NCI-H748 (cell line): ENCODE data around the gene EPHA4.

ENCODE experiments used
- DNase-seq: peaks from one replicate; lab custom pipeline; 2025; ENCODE audit not compliant: unreplicated experiment; lab: John Stamatoyannopoulos, UW

EPHA4 gene

DNA sequence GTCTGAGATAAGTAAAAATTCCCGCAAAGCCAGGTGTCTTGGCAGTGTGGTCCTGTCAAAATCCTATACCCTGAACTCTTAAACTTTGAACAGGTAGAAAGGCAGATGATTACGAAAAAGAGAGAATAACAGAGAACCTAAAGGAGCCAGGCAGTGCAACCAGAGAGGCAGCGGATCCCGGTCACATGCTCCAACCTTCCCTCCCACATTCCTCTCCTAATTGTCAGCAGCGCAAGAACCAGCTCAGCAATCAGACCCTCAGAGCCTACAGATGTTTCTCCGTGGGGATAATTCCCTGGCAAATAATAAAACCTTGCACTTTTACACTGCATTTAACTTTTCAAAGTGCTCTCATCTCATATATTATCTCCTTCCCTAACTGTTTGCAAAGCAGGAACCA lies 124.8 kb downstream of the EPHA4 start:
- DNase-seq: no peak

GRCh38 chr2:221446140-221446539 lies 126.0 kb downstream of the EPHA4 start:
- DNase-seq: no peak

- no peak for DNase-seq
Observed at GRCh38 chr2:221444106-221444505, 128.0 kb downstream of the EPHA4 start.

DNA sequence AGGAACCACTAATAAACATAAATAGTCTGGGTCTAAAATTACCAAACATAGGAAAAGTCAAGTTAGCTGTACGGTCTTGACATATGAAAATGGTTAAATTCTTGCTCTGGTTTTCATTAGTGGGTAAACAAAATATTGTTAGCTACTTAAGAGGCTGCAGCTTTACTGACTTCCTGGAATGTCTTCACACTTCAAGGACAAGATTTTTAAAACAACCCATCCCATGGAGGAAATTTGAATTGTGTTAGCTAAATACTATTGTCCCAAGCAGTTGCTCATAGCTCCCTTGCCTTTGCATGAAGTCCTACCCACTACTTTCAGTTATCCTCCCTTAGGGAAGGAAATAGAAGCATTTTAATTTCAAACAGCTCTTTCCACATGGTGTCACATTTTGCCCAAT lies 128.5 kb downstream of the EPHA4 start:
- DNase-seq: no peak

- DNase-seq: no peak
Observed at GRCh38 chr2:221442128-221442527, 130.0 kb downstream of the EPHA4 start.

DNA sequence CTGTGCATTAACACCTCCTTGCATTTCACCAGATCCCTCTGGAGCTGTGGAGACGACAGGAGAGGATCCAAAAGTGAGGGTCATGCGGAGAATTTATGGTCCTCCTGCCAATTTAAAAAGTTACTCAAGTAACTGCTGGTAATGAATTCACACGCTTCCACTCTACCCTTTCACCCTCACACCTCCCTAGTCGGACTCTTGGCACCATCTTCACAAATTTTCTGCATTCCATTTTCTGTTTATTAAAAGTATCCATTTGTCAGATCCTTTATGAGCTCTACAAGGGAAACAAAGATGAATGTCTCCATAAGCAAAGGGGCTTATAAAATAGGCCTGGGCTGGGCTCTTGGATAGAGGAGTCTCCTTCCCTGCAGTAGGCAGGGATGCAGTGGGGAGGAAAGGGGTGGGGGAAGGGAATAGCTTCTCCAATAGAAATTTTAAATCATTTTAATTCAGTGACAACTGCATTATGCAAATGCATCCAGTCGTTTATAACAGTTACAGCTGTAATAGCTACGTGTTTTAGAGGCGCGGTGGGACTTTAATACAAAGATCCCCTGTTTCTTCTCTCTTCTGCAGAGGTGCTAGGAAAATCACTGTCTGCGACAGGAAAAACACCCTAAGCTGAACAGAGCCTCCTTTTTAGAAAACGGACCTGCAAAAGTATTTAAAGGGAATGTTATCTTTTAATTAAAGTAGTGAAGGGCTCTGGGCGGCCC lies 132.2 kb downstream of the EPHA4 start:
- DNase-seq: no peak

DNA sequence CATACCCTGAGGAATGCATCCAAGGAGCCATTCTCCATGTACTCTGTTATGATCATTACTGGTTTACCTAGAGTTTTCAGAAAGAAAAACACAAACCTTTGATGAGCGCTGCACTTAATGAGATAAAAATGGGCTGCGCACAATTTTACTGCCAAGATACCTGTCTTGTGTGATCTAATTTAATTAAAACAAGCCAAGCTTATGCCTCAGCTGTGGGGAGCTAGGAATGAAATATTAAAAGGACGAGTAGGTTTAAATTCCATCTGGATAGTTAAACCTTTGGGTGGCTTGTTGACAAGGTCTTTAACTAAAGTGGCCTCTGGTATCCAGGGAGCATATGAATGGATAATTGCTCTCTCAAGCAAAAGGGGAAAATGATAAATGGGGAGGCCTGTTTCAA lies 135.0 kb downstream of the EPHA4 start:
- DNase-seq: peak; percentile 77

GRCh38 chr2:221435171-221435570 lies 136.9 kb downstream of the EPHA4 start:
- no peak for DNase-seq

- DNase-seq: no peak
Observed at GRCh38 chr2:221434142-221434541, 138.0 kb downstream of the EPHA4 start.

GRCh38 chr2:221431477-221431876 lies 140.6 kb downstream of the EPHA4 start:
- peak; percentile 98 for DNase-seq

GRCh38 chr2:221429741-221430491 lies 142.2 kb downstream of the EPHA4 start:
- DNase-seq: peak; percentile 13

- no peak for DNase-seq
Observed at GRCh38 chr2:221428896-221429295, 143.2 kb downstream of the EPHA4 start.

DNA sequence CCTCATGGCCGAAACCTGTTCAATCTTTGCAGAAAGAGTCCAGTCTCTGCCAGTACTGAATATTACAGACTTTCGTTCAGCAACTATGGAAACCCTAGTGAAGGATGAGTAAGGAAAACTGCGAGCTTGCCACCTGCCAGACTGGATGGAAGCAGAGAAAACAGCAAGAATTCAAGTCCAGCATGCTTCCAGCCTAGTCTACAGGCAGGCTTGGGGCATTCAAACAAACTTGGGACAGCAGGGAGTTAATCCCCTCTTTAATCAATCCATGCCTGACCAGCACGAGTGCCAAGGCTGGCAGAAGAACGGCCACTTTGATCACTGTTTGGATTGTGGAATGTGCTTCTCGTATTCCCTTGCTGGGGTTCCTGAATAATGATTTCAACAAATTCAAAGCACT lies 145.2 kb downstream of the EPHA4 start:
- DNase-seq: no peak

- no peak for DNase-seq
Observed at GRCh38 chr2:221425891-221426290, 146.2 kb downstream of the EPHA4 start.

DNA sequence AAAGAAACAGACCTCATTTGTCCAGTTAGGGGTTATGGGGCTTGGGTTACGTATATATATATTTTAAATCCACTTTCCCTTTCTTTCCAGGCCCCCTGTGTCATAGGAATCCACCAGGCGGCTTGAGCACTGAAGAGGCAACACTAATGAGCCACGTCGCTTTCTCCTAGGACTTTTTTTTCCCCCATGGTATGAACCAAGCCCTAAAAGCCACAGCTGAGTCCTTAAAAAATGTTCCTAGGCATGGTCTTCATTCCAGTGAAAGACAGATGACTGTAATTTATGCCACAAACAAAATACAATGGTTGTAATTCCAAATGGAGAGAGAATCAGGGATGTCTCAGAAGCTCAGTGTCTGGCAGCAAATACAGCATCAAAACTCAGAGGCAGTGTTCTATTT lies 146.8 kb downstream of the EPHA4 start:
- DNase-seq: no peak

- no peak for DNase-seq
Observed at GRCh38 chr2:221423210-221423804, 148.8 kb downstream of the EPHA4 start.

- DNase-seq: no peak
Observed at GRCh38 chr2:221422516-221423209, 149.4 kb downstream of the EPHA4 start.

GRCh38 chr2:221420245-221420644 lies 151.9 kb downstream of the EPHA4 start:
- DNase-seq: no peak

DNA sequence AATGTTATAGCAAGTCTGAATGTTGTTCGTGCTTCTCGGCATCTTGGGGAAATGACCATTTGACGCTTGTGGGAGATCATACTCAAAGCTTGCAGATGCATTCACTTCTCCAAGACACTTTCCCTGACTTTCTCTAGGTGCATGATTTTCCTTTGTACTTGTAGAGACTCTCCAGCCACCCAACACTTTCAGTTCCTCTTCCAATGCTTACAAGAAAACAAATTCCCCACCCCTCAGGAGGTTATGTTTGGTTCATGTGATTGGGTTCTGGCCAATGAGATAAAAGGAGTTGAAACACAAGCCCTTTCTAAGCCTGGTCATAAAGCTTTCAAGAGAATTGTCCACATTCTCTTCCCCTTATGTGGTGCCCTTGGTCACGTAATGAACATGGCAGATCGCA lies 156.3 kb downstream of the EPHA4 start:
- DNase-seq: no peak

DNA sequence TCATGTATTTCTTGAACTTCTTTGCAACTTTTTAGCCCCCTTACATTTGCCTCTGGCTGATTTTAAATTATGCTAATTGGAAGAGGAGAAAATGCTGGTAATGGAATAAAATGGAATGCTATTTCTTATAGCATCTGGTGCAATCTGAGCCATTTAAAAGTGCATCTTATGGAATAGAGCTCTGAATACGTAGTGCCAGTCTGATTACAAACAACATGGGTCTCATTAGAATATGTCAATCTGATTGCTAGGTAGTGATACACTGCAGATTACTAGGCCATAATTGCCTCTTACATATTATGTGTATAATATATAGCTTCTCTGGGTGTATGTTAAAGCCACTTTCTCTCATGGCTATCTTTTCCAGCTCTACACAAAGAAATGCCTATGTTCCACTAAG lies 159.1 kb downstream of the EPHA4 start:
- DNase-seq: no peak

GRCh38 chr2:221410487-221410886 lies 161.6 kb downstream of the EPHA4 start:
- DNase-seq: no peak

- DNase-seq: no peak
Observed at GRCh38 chr2:221407765-221408164, 164.3 kb downstream of the EPHA4 start.
